Stimulated activated naive CD8-positive, alpha-beta T cell treated with anti-CD3 and anti-CD28 coated beads, Interleukin-15, amount 100 ng/mL, for 72 hours (primary cell): ENCODE results near the gene CLEC17A.
"Not testable (repeated sequence)": the region's sequence is repeated elsewhere in the genome, so short reads cannot be mapped to it uniquely, and the experiment has no call there.

ENCODE experiments used
- ATAC-seq: fragments of 150-1000 bp; cut with Tn5 transposase; 2 replicates; pipeline ENCODE4 v1.10.0; 2021; ENCODE audit warnings: mild to moderate bottlenecking, moderate library complexity
- DNase-seq, 2 donors: peaks; one replicate each; pipeline ENCODE4 v3.0.0; 2021 to 2022
- H3K27ac Mint-ChIP-seq, 2 donors: one replicate each; pipeline ENCODE4 v1.8.0; 2022; ENCODE audit warnings: mild to moderate bottlenecking in 2 of 2, mixed read lengths in 2 of 2, moderate library complexity in 2 of 2
- H3K27me3 Mint-ChIP-seq: one replicate; pipeline ENCODE4 v1.8.0; 2022; ENCODE audit warnings: mixed read lengths
- H3K4me1 Mint-ChIP-seq: one replicate; pipeline ENCODE4 v1.8.0; 2022; ENCODE audit warnings: mild to moderate bottlenecking, mixed read lengths
- H3K4me3 Mint-ChIP-seq, 2 donors: one replicate each; pipeline ENCODE4 v1.8.0; 2022; ENCODE audit warnings: mild to moderate bottlenecking in 2 of 2, mixed read lengths in 2 of 2, moderate library complexity in 1 of 2
- H3K9me3 Mint-ChIP-seq, 2 donors: one replicate each; pipeline ENCODE4 v1.8.0; 2022; ENCODE audit warnings: mixed read lengths in 2 of 2

Gene CLEC17A

GRCh38 chr19:14582894-14583340 lies at the start of gene CLEC17A:
Gene CLEC17A (plus strand): TSS chr19:14583084. CDS start chr19:14583161, 77 bp downstream.
- ATAC-seq, result no peak
- Mint-ChIP-seq H3K9me3 (no peaks in the 10 kb centered on the region), H3K27ac (peak within 1 kb of the TSS in 1 of 2 donors; percentile 91), H3K27me3 (peaks cover 20% of the 10 kb centered on the region), H3K4me3 (peak within 1 kb of the TSS in 1 of 2 donors; percentile 0), H3K4me1 (peaks cover 9% of the 10 kb centered on the region)
- no peak for DNase-seq

GRCh38 chr19:14533450-14533849 lies 49.4 kb upstream of the CLEC17A start:
- DNase-seq, result no peak
- no peak overlapping the region for H3K27ac Mint-ChIP-seq
- ATAC-seq, result no peak
- H3K4me3 Mint-ChIP-seq, result no peak overlapping the region
- no peaks in the 10 kb centered on the region for H3K9me3 Mint-ChIP-seq
- H3K4me1 Mint-ChIP-seq, result peaks cover 46% of the 10 kb centered on the region
- no peaks in the 10 kb centered on the region for H3K27me3 Mint-ChIP-seq

GRCh38 chr19:14536926-14537692 lies 45.8 kb upstream of the CLEC17A start:
- Mint-ChIP-seq H3K4me1 (peaks cover 37% of the 10 kb centered on the region), H3K27me3 (no peaks in the 10 kb centered on the region), H3K9me3 (no peaks in the 10 kb centered on the region), H3K27ac (no peak overlapping the region), H3K4me3 (no peak overlapping the region)
- ATAC-seq (peak; percentile 68), DNase-seq (peak in 1 of 2 donors; percentile 43)

GRCh38 chr19:14540741-14541525 lies 42.0 kb upstream of the CLEC17A start:
- Mint-ChIP-seq H3K4me3 (no peak overlapping the region), H3K27ac (no peak overlapping the region), H3K27me3 (no peaks in the 10 kb centered on the region), H3K9me3 (no peaks in the 10 kb centered on the region), H3K4me1 (peaks cover 48% of the 10 kb centered on the region)
- ATAC-seq (no peak), DNase-seq (no peak)

- not testable (repeated sequence) for H3K9me3 Mint-ChIP-seq
- peaks cover 41% of the 10 kb centered on the region for H3K4me1 Mint-ChIP-seq
These were observed 40.9 kb upstream of the CLEC17A start for GRCh38 chr19:14541979-14542378.

GRCh38 chr19:14542711-14543328 lies 40.1 kb upstream of the CLEC17A start:
- H3K27me3 Mint-ChIP-seq, result no peaks in the 10 kb centered on the region
- H3K27ac Mint-ChIP-seq, result no peak overlapping the region
- H3K4me1 Mint-ChIP-seq, result peaks cover 40% of the 10 kb centered on the region
- no peak for DNase-seq
- ATAC-seq, result no peak
- no peaks in the 10 kb centered on the region for H3K9me3 Mint-ChIP-seq
- no peak overlapping the region for H3K4me3 Mint-ChIP-seq

More at GRCh38 chr19:14541979-14542378, 40.9 kb upstream of the CLEC17A start:
- ATAC-seq, H3K27ac Mint-ChIP-seq, H3K4me3 Mint-ChIP-seq, DNase-seq, H3K27me3 Mint-ChIP-seq: not testable (repeated sequence)

- Mint-ChIP-seq H3K4me1 (peaks cover 40% of the 10 kb centered on the region), H3K9me3 (no peaks in the 10 kb centered on the region), H3K4me3 (no peak overlapping the region), H3K27me3 (no peaks in the 10 kb centered on the region), H3K27ac (no peak overlapping the region)
- ATAC-seq (no peak), DNase-seq (no peak)
These were observed 38.8 kb upstream of the CLEC17A start for GRCh38 chr19:14544047-14544446.

- no peaks in the 10 kb centered on the region for H3K27me3 Mint-ChIP-seq
- H3K4me1 Mint-ChIP-seq, result peaks cover 40% of the 10 kb centered on the region
- DNase-seq (no peak), ATAC-seq (no peak)
- H3K4me3 Mint-ChIP-seq, result no peak overlapping the region
- H3K9me3 Mint-ChIP-seq, result no peaks in the 10 kb centered on the region
- peak overlapping the region in 1 of 2 donors; percentile 76 for H3K27ac Mint-ChIP-seq
These were observed 37.7 kb upstream of the CLEC17A start for GRCh38 chr19:14544977-14545715.

GRCh38 chr19:14545716-14546082 lies 37.2 kb upstream of the CLEC17A start:
- no peaks in the 10 kb centered on the region for H3K9me3 Mint-ChIP-seq
- peak overlapping the region in 1 of 2 donors; percentile 76 for H3K27ac Mint-ChIP-seq
- ATAC-seq (no peak), DNase-seq (no peak)
- H3K4me3 Mint-ChIP-seq, result no peak overlapping the region
- H3K27me3 Mint-ChIP-seq, result no peaks in the 10 kb centered on the region
- peaks cover 45% of the 10 kb centered on the region for H3K4me1 Mint-ChIP-seq

- Mint-ChIP-seq H3K27ac (no peak overlapping the region), H3K9me3 (no peaks in the 10 kb centered on the region), H3K4me1 (peaks cover 65% of the 10 kb centered on the region), H3K27me3 (no peaks in the 10 kb centered on the region), H3K4me3 (no peak overlapping the region)
- ATAC-seq (no peak), DNase-seq (no peak)
These were observed 32.6 kb upstream of the CLEC17A start for GRCh38 chr19:14550201-14550754.

GRCh38 chr19:14551134-14552005 lies 31.5 kb upstream of the CLEC17A start:
- Mint-ChIP-seq H3K4me3 (peak overlapping the region; percentile 32 to 77), H3K4me1 (peaks cover 64% of the 10 kb centered on the region), H3K27ac (peak overlapping the region; percentile 75 to 91)
- DNase-seq, result peak; percentile 71 to 81
- not testable (repeated sequence) for H3K9me3 Mint-ChIP-seq, H3K27me3 Mint-ChIP-seq
- ATAC-seq, result peak; percentile 98

GRCh38 chr19:14552006-14552360 lies 30.9 kb upstream of the CLEC17A start:
- Mint-ChIP-seq H3K4me1 (peaks cover 71% of the 10 kb centered on the region), H3K27ac (peak overlapping the region; percentile 75 to 91), H3K4me3 (peak overlapping the region; percentile 32 to 77)
- not testable (repeated sequence) for ATAC-seq, H3K27me3 Mint-ChIP-seq, DNase-seq, H3K9me3 Mint-ChIP-seq

- DNase-seq (no peak), ATAC-seq (no peak)
- peak overlapping the region; percentile 61 to 74 for H3K27ac Mint-ChIP-seq
- no peaks in the 10 kb centered on the region for H3K9me3 Mint-ChIP-seq
- H3K4me1 Mint-ChIP-seq, result peaks cover 71% of the 10 kb centered on the region
- H3K27me3 Mint-ChIP-seq, result no peaks in the 10 kb centered on the region
- H3K4me3 Mint-ChIP-seq, result no peak overlapping the region
These were observed 29.6 kb upstream of the CLEC17A start for GRCh38 chr19:14553042-14553938.

- Mint-ChIP-seq H3K4me1 (peaks cover 73% of the 10 kb centered on the region), H3K27ac (no peak overlapping the region)
These were observed 29.0 kb upstream of the CLEC17A start for GRCh38 chr19:14553939-14554243.

More at GRCh38 chr19:14553939-14554243, 29.0 kb upstream of the CLEC17A start:
- no peaks in the 10 kb centered on the region for H3K9me3 Mint-ChIP-seq
- DNase-seq, result no peak
- H3K27me3 Mint-ChIP-seq, result no peaks in the 10 kb centered on the region
- ATAC-seq, result no peak
- no peak overlapping the region for H3K4me3 Mint-ChIP-seq
